ENCODE data around the gene STC2. TPM values are rescaled to one million over a fixed set of nuclear protein-coding genes. Genes with fewer than 3 reads are reported as not detected.

The STC2 gene
- total and polyA plus RNA-seq, 10 of the 15 experiments (the other 5 are each of a cell fraction or from before 2014, with no cell fraction given), result 0.05 to 4.8 (median 2.0) TPM

DNA sequence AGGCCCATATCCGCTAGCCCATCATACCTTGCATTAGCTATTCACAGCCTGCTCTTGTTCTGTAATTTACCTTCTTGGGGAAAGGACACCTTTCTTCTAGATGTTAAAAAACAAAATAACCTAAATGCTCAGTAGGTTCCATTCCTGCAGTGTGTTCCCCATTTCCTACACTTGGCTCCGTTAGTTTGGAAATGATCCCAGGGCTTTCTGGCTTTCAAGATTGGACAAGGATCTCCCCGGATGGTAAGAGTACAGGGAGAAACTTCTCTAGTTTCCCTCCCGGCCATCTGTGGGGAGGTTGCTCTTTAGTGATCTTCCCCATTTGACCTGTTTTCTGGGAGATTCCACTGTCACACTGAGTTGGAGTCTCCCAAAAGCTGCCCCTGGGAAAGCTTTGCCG is 27.3 kb upstream of the STC2 start:
- SMC1A ChIA-PET (ENCODE audit: uncharacterized antibody, unreplicated experiment), result no interaction called here
- POLR2A ChIA-PET, result no interaction called here
- intact Hi-C loops (cut with micrococcal nuclease; ENCODE audit: unreplicated experiment) (no loop called here), in situ Hi-C loops (cut with MboI) (no loop called here)
- no peaks in the 10 kb centered on the region for H4K20me1 ChIP-seq (ENCODE audit: control insufficient read depth, insufficient read depth)
- RAD21 ChIA-PET (ENCODE audit: unreplicated experiment), result no interaction called here
- no peak overlapping the region for H3K27ac ChIP-seq (ENCODE audit: control insufficient read depth, insufficient read depth)
- ATAC-seq (no peak), DNase-seq (ENCODE audit: low read depth, low spot score) (no peak), FAIRE-seq (no peak)
- no peaks in the 10 kb centered on the region for H3K4me1 ChIP-seq (ENCODE audit: control insufficient read depth, insufficient read depth, low read length)
- no peak overlapping the region for H2AFZ ChIP-seq (ENCODE audit: control insufficient read depth, low read depth, low read length)
- no peak overlapping the region for H3K4me2 ChIP-seq (ENCODE audit: control insufficient read depth, insufficient read depth)
- CTCF ChIA-PET, result no interaction called here
- BruUV-seq (replicated peaks), result no TSS peak
- no peak overlapping the region for H3K9ac ChIP-seq (ENCODE audit: control insufficient read depth, insufficient read depth, low read length)
- H3K36me3 ChIP-seq (ENCODE audit: control insufficient read depth in 2 of 2, insufficient read depth in 2 of 2, low read length in 1 of 2), result no peaks in the 10 kb centered on the region
- TF ChIP-seq GABPA (IDR thresholded peaks at IDR 0.05; ENCODE audit: low read depth), result no peak
- TF ChIP-seq, protein P1, sequence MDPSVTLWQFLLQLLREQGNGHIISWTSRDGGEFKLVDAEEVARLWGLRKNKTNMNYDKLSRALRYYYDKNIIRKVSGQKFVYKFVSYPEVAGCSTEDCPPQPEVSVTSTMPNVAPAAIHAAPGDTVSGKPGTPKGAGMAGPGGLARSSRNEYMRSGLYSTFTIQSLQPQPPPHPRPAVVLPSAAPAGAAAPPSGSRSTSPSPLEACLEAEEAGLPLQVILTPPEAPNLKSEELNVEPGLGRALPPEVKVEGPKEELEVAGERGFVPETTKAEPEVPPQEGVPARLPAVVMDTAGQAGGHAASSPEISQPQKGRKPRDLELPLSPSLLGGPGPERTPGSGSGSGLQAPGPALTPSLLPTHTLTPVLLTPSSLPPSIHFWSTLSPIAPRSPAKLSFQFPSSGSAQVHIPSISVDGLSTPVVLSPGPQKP (IDR thresholded peaks at IDR 0.05; ENCODE audit: low read depth, low read length), result no peak
- TF ChIP-seq SMAD5 (IDR thresholded peaks at IDR 0.05; ENCODE audit: low read depth), result no peak
- TF ChIP-seq IKZF1 (conservative IDR thresholded peaks at IDR 0.05), result no peak
- no peak for TF ChIP-seq STAT1 (conservative IDR thresholded peaks at IDR 0.05)
- TF ChIP-seq, protein P2, sequence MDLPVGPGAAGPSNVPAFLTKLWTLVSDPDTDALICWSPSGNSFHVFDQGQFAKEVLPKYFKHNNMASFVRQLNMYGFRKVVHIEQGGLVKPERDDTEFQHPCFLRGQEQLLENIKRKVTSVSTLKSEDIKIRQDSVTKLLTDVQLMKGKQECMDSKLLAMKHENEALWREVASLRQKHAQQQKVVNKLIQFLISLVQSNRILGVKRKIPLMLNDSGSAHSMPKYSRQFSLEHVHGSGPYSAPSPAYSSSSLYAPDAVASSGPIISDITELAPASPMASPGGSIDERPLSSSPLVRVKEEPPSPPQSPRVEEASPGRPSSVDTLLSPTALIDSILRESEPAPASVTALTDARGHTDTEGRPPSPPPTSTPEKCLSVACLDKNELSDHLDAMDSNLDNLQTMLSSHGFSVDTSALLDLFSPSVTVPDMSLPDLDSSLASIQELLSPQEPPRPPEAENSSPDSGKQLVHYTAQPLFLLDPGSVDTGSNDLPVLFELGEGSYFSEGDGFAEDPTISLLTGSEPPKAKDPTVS (IDR thresholded peaks at IDR 0.05; ENCODE audit: low read depth, low read length), result no peak
- TF ChIP-seq NFYB (IDR thresholded peaks at IDR 0.05; ENCODE audit: insufficient read depth, low read depth, low read length), result no peak
- no peak for TF ChIP-seq RBBP5 (conservative IDR thresholded peaks at IDR 0.05)
- TF ChIP-seq, protein P3, sequence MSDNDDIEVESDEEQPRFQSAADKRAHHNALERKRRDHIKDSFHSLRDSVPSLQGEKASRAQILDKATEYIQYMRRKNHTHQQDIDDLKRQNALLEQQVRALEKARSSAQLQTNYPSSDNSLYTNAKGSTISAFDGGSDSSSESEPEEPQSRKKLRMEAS (IDR thresholded peaks at IDR 0.05; ENCODE audit: low read depth, low read length), result no peak
- no peak for TF ChIP-seq ZSCAN29 (IDR thresholded peaks at IDR 0.05)
- no peaks in the 10 kb centered on the region for H3K9me3 ChIP-seq (replicated peaks; ENCODE audit: control insufficient read depth, insufficient read depth, low read length)
- no peaks in the 10 kb centered on the region for H3K79me2 ChIP-seq (ENCODE audit: control insufficient read depth, insufficient read depth, low read length)
- H3K4me3 ChIP-seq, result no peak overlapping the region
- H3K27me3 ChIP-seq (replicated peaks in 1 of 2; ENCODE audit: control insufficient read depth in 2 of 2, insufficient read depth in 2 of 2, low read length in 1 of 2), result peaks cover 1 to 3% of the 10 kb centered on the region in 2 experiments; a peak in 3 of 4 replicates
- WGBS (ENCODE audit: insufficient coverage, insufficient replicate concordance, low lambda C conversion rate, missing lambda C conversion rate), result 29% methylated on average over 5 of the region's 5 CpGs

Measured in GM12878 (cell line).